Left renal pelvis (tissue), 4 donors: ENCODE measurements around the gene DACH2. TPM values are rescaled to one million over a fixed set of nuclear protein-coding genes. Genes with fewer than 3 reads are reported as not detected.

Experiments
- DNase-seq, 4 donors: peaks; one replicate each; pipeline ENCODE4 v3.0.0-alpha.2; 2013; ENCODE audit warnings: low read depth in 4 of 4, low spot score in 3 of 4
- polyA plus RNA-seq, 4 donors: library from polyadenylated mRNA; unstranded; fragments of 120-200 nt; gene quantifications; one replicate each; pipeline ENCODE4 v1.2.1, GENCODE V29; 2013; ENCODE audit not compliant: insufficient read length in 4 of 4

The DACH2 gene
- polyA plus RNA-seq, 4 donors, result 0.64 to 34.3 (median 24.6) TPM

- DNase-seq, result no peak
These were observed 115.3 kb downstream of the DACH2 start for GRCh38 chrX:86263526-86263925.

- DNase-seq, result no peak
These were observed 147.0 kb downstream of the DACH2 start for GRCh38 chrX:86295293-86295692.

GRCh38 chrX:86322913-86323312, 174.7 kb downstream of the DACH2 start:
- no peak for DNase-seq

- DNase-seq, result peak in 1 of 4 donors; percentile 10
These were observed 180.9 kb downstream of the DACH2 start for GRCh38 chrX:86329174-86329573.

GRCh38 chrX:86348669-86349068, 200.4 kb downstream of the DACH2 start:
- DNase-seq, result no peak

GRCh38 chrX:86349115-86349514, 200.9 kb downstream of the DACH2 start:
- no peak for DNase-seq

GRCh38 chrX:86369847-86370630, 221.8 kb downstream of the DACH2 start:
- no peak for DNase-seq

GRCh38 chrX:86370927-86371326, 222.7 kb downstream of the DACH2 start:
- DNase-seq, result no peak

- no peak for DNase-seq
These were observed 231.0 kb downstream of the DACH2 start for GRCh38 chrX:86379209-86379608.

- DNase-seq, result no peak
These were observed 235.7 kb downstream of the DACH2 start for GRCh38 chrX:86383681-86384540.

- DNase-seq, result no peak
These were observed 259.1 kb downstream of the DACH2 start for GRCh38 chrX:86407371-86407770.

- no peak for DNase-seq
These were observed 273.5 kb downstream of the DACH2 start for GRCh38 chrX:86421771-86422170.

- DNase-seq, result no peak
These were observed 287.9 kb downstream of the DACH2 start for GRCh38 chrX:86436116-86436515.

GRCh38 chrX:86455495-86455894, 307.2 kb downstream of the DACH2 start:
- DNase-seq, result peak in 1 of 4 donors; percentile 3

GRCh38 chrX:86460760-86461159, 312.5 kb downstream of the DACH2 start:
- DNase-seq, result no peak

- DNase-seq, result no peak
These were observed 356.0 kb downstream of the DACH2 start for GRCh38 chrX:86504297-86504696.

GRCh38 chrX:86507331-86507730, 359.1 kb downstream of the DACH2 start:
- DNase-seq, result peak in 3 of 4 donors; percentile 7 to 33 (median 18)

GRCh38 chrX:86579777-86580176, 431.5 kb downstream of the DACH2 start:
- DNase-seq, result no peak

- no peak for DNase-seq
These were observed 456.4 kb downstream of the DACH2 start for GRCh38 chrX:86604607-86605006.

- no peak for DNase-seq
These were observed 548.7 kb downstream of the DACH2 start for GRCh38 chrX:86696951-86697350.

- DNase-seq, result no peak
These were observed 563.4 kb downstream of the DACH2 start for GRCh38 chrX:86711531-86712180.
